GM12875 (cell line): Measurements from ENCODE around the gene C22orf23.

ENCODE experiments used
- H3K4me3 ChIP-seq: one replicate; pipeline ENCODE4 v1.5.1; 2011; ENCODE audit warnings: low read depth, low read length, control low read depth
- TF ChIP-seq, protein P1 (sequence below): IDR thresholded peaks from 2 replicates; pipeline ENCODE4 v1.5.1; 2011; ENCODE audit warnings: low read depth, mild to moderate bottlenecking, control low read depth, inconsistent platforms, low read length, moderate library complexity, borderline replicate concordance; ENCODE audit not compliant: insufficient read depth

The C22orf23 gene

DNA sequence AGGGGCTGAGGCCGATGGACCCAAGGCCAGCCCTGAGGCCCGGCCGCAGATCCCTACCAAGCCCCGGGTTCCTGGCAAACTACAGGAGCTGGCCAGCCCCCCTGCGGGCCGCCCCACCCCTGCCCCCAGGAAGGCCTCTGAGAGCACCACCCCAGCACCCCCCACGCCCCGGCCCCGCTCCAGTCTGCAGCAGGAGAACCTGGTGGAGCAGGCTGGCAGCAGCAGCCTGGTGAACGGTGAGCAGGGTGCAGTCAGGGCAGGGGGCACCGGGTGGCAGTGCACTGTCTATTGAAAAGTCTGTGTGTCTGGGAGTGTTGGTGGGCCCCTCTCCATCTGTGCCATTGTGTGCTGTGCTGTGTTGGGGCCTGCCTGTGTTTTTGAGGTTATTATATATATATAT lies 31.2 kb downstream of the C22orf23 start:
- no peak overlapping the region for H3K4me3 ChIP-seq
- TF ChIP-seq, protein P1, sequence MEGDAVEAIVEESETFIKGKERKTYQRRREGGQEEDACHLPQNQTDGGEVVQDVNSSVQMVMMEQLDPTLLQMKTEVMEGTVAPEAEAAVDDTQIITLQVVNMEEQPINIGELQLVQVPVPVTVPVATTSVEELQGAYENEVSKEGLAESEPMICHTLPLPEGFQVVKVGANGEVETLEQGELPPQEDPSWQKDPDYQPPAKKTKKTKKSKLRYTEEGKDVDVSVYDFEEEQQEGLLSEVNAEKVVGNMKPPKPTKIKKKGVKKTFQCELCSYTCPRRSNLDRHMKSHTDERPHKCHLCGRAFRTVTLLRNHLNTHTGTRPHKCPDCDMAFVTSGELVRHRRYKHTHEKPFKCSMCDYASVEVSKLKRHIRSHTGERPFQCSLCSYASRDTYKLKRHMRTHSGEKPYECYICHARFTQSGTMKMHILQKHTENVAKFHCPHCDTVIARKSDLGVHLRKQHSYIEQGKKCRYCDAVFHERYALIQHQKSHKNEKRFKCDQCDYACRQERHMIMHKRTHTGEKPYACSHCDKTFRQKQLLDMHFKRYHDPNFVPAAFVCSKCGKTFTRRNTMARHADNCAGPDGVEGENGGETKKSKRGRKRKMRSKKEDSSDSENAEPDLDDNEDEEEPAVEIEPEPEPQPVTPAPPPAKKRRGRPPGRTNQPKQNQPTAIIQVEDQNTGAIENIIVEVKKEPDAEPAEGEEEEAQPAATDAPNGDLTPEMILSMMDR = no peak

DNA sequence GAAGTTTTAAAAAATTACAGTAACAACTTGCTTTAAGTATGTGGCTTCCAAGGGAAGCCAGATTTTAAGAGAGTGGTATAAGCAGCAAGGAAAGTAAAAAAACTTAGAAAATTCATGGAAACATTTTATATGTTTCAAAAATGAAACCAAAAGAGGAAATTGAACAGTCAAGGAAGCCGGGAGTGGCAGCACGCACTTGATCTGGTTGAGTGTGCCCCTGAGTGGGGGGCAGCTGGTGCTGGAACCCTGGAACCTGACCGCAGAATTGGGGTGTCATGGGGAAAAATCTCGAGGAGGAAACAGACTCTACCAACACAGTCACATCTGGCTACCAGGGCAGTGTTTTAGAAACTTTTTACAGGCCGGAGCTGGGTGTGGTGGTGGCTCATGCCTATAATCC lies 33.3 kb downstream of the C22orf23 start:
- H3K4me3 ChIP-seq = no peak overlapping the region
- TF ChIP-seq, protein P1 = no peak

DNA sequence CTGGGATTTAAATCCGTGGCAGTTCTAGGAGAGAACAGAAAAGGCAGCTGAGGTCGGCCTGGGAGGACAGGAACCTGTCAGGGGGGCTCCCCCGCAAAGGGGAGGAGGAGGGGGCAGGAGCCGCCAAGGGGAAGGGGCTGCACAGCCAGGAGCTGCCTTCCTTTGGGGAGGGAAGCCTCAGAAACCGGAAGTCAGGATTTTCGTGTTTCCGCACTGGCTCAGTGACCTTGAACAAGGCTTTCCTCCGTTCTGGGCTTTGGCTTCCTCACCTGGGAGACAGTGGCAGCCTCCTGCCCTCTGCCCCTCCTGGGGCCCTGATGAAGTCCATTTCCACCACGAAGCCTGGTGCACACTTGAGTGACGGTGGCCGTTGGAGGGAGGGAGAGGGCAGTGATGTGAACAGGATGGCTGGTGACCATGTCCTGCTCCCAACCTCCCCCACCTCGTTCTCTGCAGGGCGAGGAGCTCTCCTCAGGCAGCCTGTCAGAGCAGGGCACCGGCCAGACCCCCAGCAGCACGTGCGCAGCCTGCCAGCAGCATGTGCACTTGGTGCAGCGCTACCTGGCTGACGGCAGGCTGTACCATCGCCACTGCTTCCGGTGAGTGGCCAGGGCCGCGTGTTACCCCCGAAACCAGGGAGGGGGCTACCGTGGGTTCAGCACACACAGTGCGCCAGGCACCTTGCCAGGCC lies 34.7 kb downstream of the C22orf23 start:
- TF ChIP-seq, protein P1 = no peak
- H3K4me3 ChIP-seq = no peak overlapping the region

DNA sequence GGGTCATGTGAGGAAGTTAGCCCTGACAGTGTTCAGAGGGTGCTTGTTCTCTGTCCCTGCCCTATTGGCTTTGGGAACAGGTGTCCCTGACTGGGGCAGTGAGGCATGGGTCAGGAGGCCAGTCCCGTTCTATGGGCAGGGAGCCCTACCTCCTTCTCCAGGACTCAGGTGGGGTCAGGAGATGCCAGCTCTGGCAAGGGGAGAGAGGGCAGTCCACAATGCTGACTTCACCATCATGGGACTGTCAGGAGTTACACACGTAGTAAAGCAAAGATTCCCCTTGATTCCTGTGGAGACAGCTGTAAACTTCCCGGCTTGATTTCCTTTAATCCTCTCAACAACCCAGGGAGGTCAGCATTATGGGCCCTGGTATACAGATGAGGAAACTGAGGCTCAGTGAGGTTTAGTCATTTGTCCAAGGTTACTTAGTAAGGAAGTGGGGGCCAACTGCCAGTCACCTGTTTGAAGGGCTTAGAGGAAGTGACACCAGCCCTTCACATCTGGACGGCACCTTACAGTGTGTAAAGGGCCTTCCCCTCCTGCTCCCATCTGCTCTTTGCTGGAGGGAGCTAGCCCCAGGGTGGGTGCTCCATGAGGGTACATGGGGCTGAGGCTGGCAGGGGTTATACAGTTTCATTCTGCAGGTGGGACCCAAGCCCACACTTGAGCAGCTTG lies 35.4 kb downstream of the C22orf23 start:
- TF ChIP-seq, protein P1 = no peak
- no peak overlapping the region for H3K4me3 ChIP-seq

DNA sequence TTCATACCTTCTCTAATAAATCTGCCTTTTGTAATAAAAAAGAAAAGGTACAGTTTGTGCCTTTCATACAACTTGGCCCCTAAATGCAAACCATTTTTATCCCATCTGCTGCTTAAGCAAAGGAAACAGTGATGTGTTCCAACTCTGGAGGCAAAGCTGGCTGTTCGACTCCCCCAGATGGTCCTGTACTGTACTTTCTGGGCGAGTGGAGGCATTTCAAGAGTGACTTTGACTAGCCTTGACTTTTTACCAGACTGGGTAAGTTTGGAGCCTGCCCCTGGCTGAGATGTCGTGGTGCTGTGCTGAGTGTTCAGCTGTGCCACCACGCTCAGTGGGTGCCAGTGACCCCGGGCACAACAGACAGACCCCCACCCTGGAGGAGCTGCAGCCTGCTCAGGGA lies 37.1 kb downstream of the C22orf23 start:
- TF ChIP-seq, protein P1 = no peak
- H3K4me3 ChIP-seq = no peak overlapping the region

DNA sequence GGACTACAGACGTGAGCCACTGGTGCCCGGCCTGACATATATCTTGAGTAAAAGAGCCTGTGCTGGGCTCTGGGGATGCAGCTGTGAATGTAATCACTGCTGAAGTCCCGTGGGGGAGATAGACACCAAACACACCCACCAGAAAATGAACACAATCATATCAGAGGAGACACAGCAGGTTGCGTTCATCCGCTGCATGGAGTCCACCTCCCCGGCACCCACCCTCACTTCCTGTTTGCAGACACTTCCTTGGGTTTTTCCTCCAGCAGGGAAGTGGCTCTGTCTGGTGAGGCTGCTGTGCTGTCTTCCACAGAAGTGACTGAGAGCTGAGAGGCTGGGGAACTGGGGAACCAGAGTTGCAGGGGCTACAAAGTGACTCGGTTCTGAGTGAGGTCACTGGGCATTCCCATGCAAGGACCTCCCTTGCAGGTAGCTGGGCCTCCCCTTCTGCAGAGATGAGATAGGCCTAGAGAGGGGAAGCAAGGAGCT lies 40.1 kb downstream of the C22orf23 start:
- H3K4me3 ChIP-seq = no peak overlapping the region
- TF ChIP-seq, protein P1 = no peak

DNA sequence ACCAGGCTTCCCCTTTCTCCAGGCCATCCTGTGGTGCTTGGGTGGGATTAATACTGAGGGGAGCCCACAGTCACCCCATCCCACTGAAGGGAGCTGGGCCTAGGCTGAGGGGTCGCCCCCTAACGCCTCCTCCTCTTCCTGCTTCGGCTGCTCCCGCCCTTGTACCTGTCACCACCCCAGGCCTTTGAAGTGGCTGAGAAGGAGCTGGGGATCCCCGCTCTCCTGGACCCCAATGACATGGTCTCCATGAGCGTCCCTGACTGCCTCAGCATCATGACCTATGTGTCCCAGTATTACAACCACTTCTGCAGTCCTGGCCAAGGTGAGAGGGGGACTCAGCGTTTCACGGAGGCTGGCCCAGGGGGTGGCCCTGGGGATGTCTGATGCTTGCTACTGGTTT lies 41.2 kb downstream of the C22orf23 start:
- TF ChIP-seq, protein P1 = no peak
- no peak overlapping the region for H3K4me3 ChIP-seq
